BLaER1 (cell line): ENCODE measurements around the gene ZNF658.
"Not testable (repeated sequence)": the region's sequence is repeated elsewhere in the genome, so short reads cannot be mapped to it uniquely, and the experiment has no call there.

ENCODE experiments used
- H3K27ac ChIP-seq: shearing (Covaris generic); formaldehyde crosslinking; 2 replicates; pipeline ENCODE4 v1.8.1; 2022
- H3K27me3 ChIP-seq: shearing (Covaris generic); formaldehyde crosslinking; 2 replicates; pipeline ENCODE4 v1.8.1; 2022
- H3K36me3 ChIP-seq: shearing (Covaris generic); formaldehyde crosslinking; 2 replicates; pipeline ENCODE4 v1.8.1; 2022
- H3K4me1 ChIP-seq: shearing (Covaris generic); formaldehyde crosslinking; 2 replicates; pipeline ENCODE4 v1.8.1; 2022
- H3K4me2 ChIP-seq: shearing (Covaris generic); formaldehyde crosslinking; 2 replicates; pipeline ENCODE4 v1.8.1; 2022
- H3K4me3 ChIP-seq: shearing (Covaris generic); formaldehyde crosslinking; 2 replicates; pipeline ENCODE4 v1.8.1; 2022
- H3K9ac ChIP-seq: shearing (Covaris generic); formaldehyde crosslinking; 2 replicates; pipeline ENCODE4 v1.8.1; 2022
- H3K9me3 ChIP-seq: shearing (Covaris generic); formaldehyde crosslinking; 2 replicates; pipeline ENCODE4 v1.8.1; 2022
- H4K20me1 ChIP-seq: shearing (Covaris generic); formaldehyde crosslinking; 2 replicates; pipeline ENCODE4 v1.8.1; 2022

ZNF658 gene

GRCh38 chr9:66900490-66901131, at the start of gene ZNF658:
TSS of gene ZNF658 (plus strand) at chr9:66900725. CDS start at chr9:66903562, 2,837 bp downstream.
- not testable (repeated sequence) for H3K36me3 ChIP-seq, H3K27me3 ChIP-seq, H4K20me1 ChIP-seq, H3K4me1 ChIP-seq, H3K9me3 ChIP-seq
- peak within 1 kb of the TSS; percentile 46; the same call in 1 of the 2 replicates for H3K27ac ChIP-seq
- H3K4me3 ChIP-seq = peak within 1 kb of the TSS; percentile 69
- peak within 1 kb of the TSS; percentile 75 for H3K9ac ChIP-seq
- peak within 1 kb of the TSS; percentile 59 for H3K4me2 ChIP-seq

GRCh38 chr9:66861732-66862131, 38.8 kb upstream of the ZNF658 start:
- not testable (repeated sequence) for H3K9ac ChIP-seq, H3K27me3 ChIP-seq, H3K27ac ChIP-seq, H3K4me3 ChIP-seq, H3K9me3 ChIP-seq, H3K4me2 ChIP-seq, H3K4me1 ChIP-seq, H4K20me1 ChIP-seq, H3K36me3 ChIP-seq

DNA sequence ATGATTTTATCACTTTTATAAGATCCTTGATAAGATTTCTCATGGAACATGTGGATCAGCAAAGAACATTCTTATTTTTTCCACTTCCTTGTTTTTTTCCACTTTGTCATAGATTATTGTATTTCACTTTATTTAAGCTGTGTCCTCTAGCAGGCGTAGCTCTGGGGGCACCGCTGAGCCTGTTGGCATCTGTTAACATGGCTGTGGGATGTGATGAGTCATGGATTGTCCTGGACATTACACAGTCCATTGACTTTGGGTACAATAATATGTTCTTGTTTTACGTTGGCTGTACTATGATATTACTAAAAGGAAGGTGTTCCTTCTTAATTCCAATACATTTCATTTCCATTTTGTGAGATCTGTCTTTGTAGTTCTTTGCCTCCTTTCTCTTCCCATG, 31.9 kb upstream of the ZNF658 start:
- not testable (repeated sequence) for H3K27me3 ChIP-seq, H3K4me1 ChIP-seq, H3K9me3 ChIP-seq, H3K4me2 ChIP-seq, H3K27ac ChIP-seq, H3K36me3 ChIP-seq, H3K9ac ChIP-seq, H3K4me3 ChIP-seq, H4K20me1 ChIP-seq

- H3K4me2 ChIP-seq, H3K9ac ChIP-seq, H3K4me1 ChIP-seq, H3K36me3 ChIP-seq, H3K4me3 ChIP-seq, H3K27ac ChIP-seq, H3K27me3 ChIP-seq, H3K9me3 ChIP-seq, H4K20me1 ChIP-seq: not testable (repeated sequence)
Observed at GRCh38 chr9:66880605-66881004, 19.9 kb upstream of the ZNF658 start.

DNA sequence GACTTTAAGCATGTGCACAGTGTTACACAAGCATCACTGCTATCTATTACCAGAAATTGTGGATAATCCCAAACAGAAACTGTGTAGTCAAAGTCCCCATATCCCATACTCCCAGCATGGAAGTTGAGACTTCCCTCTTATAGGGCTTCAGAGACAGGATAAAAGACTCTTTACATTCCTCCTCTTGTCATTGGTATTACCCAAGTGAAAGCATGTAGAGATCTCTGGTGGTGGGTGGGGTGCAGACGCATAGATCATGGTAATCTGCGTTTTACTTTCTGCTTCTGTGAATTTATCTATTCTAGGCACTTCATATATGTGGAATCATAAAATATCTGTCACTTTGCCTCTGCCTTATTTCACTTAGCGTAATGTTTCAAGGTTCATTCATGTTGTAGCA, 18.7 kb upstream of the ZNF658 start:
- not testable (repeated sequence) for H3K4me1 ChIP-seq, H3K4me2 ChIP-seq, H3K4me3 ChIP-seq, H3K9me3 ChIP-seq, H3K36me3 ChIP-seq, H3K9ac ChIP-seq, H3K27ac ChIP-seq, H3K27me3 ChIP-seq, H4K20me1 ChIP-seq

DNA sequence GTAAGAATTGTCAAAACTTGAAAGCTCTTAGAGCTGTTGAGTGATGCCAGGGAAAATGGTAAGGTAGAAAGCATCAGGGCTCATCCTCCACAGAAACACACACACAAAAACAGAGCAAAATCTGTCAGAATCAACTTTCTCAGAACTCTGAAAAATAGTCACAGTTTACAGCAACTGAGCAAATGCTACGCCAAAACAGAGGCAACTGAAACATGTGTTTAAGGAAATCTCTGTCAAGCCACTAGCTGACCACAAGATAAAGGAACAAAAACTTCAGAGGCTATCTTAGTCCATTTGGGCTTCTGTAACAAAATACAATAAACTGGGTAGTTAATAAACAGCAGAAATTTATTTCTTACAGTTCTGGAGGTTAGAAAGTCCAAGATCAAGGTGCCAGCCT, 10.2 kb upstream of the ZNF658 start:
- not testable (repeated sequence) for H3K4me3 ChIP-seq, H3K4me2 ChIP-seq, H3K27me3 ChIP-seq, H4K20me1 ChIP-seq, H3K9ac ChIP-seq, H3K36me3 ChIP-seq, H3K4me1 ChIP-seq, H3K27ac ChIP-seq, H3K9me3 ChIP-seq

- not testable (repeated sequence) for H3K4me1 ChIP-seq, H3K9me3 ChIP-seq, H3K36me3 ChIP-seq, H4K20me1 ChIP-seq, H3K27me3 ChIP-seq, H3K27ac ChIP-seq
- Histone ChIP-seq H3K4me3 (peak overlapping the region; percentile 69), H3K9ac (peak overlapping the region; percentile 75; the same call in 1 of the 2 replicates), H3K4me2 (peak overlapping the region; percentile 59)
Observed at GRCh38 chr9:66901141-66901540, 616 bp downstream of the ZNF658 start.

DNA sequence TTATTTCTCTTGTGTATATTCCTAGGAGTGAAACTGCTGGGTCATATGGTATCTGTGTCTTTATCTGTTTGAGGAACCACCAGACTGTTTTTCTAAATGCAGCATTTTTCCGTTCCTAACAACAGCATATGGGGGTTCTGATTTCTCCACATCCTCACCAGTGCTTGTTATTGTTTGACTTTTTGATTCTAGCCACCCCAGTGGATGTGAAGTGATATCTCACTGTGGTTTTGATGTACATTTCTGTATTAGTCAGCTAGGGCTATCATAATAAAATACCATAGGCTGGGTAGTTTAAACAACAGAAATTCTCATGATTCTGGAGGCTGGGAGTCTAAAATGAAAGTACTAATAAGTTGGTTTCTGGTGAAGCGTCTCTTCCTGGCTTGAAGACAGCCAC, 9.0 kb downstream of the ZNF658 start:
- not testable (repeated sequence) for H4K20me1 ChIP-seq, H3K9ac ChIP-seq, H3K4me1 ChIP-seq, H3K4me2 ChIP-seq, H3K9me3 ChIP-seq, H3K27me3 ChIP-seq, H3K36me3 ChIP-seq, H3K4me3 ChIP-seq, H3K27ac ChIP-seq

DNA sequence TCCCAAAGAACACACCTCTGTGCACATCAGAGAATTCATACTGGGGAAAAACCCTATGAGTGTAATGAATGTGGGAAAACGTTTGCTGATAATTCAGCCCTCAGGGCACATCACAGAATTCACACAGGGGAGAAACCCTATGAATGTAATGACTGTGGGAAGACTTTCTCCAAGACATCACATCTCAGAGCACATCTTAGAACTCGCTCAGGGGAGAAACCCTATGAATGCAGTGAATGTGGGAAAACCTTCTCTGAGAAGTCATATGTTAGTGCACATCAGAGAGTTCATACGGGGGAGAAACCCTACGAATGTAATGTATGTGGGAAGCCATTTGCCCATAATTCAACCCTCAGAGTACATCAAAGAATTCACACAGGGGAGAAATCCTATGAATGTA, 19.5 kb downstream of the ZNF658 start:
- H3K36me3 ChIP-seq, H4K20me1 ChIP-seq, H3K27ac ChIP-seq, H3K4me2 ChIP-seq, H3K4me1 ChIP-seq, H3K4me3 ChIP-seq, H3K9ac ChIP-seq, H3K27me3 ChIP-seq: not testable (repeated sequence)
- peaks cover 19% of the 10 kb centered on the region for H3K9me3 ChIP-seq

DNA sequence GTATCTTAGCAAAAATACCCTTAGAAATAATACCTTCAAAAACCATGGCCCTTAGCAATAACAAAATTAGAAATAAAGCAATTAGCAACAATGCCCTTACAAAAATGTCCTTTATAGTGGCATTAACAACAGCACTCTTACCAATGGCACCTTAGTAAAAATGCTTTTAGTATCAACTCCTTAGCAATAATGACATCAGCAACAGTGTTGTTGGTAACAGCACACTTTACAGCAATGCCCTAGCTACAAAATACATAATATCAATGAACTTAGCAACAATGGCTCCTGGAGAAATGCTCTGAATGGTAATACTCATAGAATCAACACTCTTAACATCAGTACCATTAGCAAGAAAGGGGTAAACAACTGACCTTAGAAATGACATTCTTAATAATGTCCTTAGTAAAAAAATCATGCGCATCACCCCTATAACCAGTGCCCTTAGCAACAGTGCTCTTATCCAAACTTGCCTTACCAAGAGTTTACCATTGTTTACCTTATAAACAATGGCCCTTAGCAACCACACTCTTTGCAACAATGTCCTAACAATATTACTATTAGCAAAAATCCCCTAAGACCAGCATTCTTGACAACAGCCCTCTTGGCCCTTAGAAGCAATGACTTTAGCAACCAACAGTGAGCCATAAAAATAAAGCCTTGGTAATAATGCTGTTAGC, 35.8 kb downstream of the ZNF658 start:
- not testable (repeated sequence) for H3K9ac ChIP-seq, H3K4me3 ChIP-seq, H3K27ac ChIP-seq, H3K9me3 ChIP-seq, H3K36me3 ChIP-seq, H3K27me3 ChIP-seq, H3K4me2 ChIP-seq, H4K20me1 ChIP-seq, H3K4me1 ChIP-seq

DNA sequence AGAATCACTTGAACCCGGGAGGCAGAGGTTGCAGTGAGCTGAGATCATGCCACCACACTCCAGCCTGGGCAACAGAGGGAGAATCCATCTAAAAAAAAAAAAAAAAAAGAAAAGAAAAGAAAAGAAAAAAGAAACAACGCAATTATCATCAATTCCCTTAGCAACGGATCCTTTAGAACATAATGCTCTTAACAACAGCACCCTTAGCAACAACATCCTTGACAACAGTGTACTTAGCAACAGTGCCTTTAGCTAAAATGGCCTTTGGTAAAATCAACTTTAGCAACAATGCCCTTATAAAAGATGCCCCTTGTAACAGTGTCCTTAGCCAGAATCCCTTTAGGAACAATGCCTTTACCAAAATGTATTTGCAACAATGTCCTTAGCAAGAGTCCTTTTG, 37.1 kb downstream of the ZNF658 start:
- H3K4me2 ChIP-seq, H3K9me3 ChIP-seq, H3K27me3 ChIP-seq, H3K4me1 ChIP-seq, H3K4me3 ChIP-seq, H3K36me3 ChIP-seq, H4K20me1 ChIP-seq, H3K27ac ChIP-seq, H3K9ac ChIP-seq: not testable (repeated sequence)

- H3K27ac ChIP-seq, H3K27me3 ChIP-seq, H3K9me3 ChIP-seq, H3K4me3 ChIP-seq, H4K20me1 ChIP-seq, H3K9ac ChIP-seq, H3K4me2 ChIP-seq, H3K4me1 ChIP-seq, H3K36me3 ChIP-seq: not testable (repeated sequence)
Observed at GRCh38 chr9:66938322-66938721, 37.8 kb downstream of the ZNF658 start.

DNA sequence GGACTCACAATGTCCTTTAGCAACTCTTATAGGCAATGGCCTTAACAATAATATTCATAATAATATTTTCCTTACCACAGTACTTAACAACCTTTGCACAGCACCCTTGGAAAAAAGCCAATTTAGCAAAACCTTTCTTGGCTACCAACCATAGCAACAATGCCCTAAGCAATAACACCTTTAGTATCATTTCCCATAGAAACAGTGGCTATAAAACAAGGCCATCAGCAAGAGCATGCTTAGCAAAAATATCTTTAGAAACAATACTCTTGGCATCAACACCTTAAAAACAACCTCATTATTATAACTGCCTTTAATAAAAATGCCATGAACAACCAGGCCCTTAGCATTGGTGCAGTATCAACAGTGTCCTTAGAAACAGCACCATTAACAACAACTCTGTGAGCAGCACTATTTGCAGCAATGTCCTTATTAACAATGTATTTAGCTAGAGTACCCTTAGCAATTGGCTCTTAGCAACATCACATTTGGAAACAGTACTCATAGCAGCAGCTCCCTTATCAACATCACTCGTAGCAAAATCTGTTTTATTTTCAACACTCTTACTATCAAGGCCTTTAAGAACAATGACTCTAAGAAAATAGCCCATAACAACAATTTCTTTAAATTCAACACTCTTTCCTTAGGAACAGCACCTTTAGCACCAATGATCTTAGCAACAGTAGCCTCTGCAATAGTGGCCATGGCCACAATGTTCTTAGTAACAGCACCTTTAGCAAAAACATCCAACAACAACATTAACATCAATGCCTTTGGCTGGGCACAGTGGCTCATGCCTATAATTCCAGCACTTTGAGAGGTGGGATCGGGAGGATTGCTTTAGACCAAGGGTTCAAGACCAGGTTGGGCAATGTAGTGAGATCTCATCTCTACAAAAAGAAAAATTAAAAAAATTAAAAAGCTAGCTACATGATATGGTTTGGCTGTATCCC, 39.6 kb downstream of the ZNF658 start:
- not testable (repeated sequence) for H3K4me3 ChIP-seq, H4K20me1 ChIP-seq, H3K36me3 ChIP-seq, H3K4me1 ChIP-seq, H3K4me2 ChIP-seq, H3K27me3 ChIP-seq, H3K9me3 ChIP-seq, H3K9ac ChIP-seq, H3K27ac ChIP-seq

DNA sequence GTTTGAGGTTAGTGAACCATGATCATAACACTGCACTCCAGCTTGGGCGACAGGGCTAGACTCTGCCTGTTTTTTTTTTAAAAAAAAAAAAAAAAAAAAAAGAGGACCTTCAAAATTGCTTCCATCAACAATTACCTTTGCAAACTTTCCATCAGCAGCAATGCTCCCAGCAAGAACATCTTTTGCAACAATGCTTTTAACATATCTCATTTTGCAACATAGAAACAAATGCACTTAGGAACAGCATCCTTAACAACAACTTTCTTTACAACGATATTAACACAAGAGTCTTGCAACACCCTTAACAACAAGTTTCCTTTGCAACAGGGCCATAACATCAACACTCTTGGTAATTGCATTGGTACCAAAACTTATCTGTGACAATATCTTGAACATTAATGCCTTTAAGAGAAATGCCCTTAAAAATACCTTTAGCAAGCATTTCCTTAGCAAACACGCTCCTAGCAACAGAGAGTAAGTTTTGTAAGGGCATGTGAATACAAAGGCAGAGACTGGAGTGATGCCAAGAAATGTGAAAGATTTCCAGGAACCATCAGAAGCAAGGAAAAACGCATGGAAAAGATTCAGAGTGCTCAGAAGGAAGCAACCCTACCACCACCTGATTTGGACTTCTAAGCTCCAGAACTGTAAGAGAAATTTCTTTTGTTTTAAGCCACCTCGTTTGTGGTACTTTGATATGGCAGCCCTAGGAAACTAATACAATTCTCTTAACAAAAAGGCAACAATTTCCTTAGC, 42.1 kb downstream of the ZNF658 start:
- H3K36me3 ChIP-seq, H3K27ac ChIP-seq, H3K4me3 ChIP-seq, H3K9ac ChIP-seq, H3K4me1 ChIP-seq, H3K4me2 ChIP-seq, H3K27me3 ChIP-seq, H4K20me1 ChIP-seq, H3K9me3 ChIP-seq: not testable (repeated sequence)
